ENCODE data around the gene CARD11.
"Not testable (repeated sequence)": the region's sequence is repeated elsewhere in the genome, so short reads cannot be mapped to it uniquely, and the experiment has no call there.

The CARD11 gene

GRCh38 chr7:3041986-3042675, 1.5 kb downstream of the CARD11 start:
- no peak for TF ChIP-seq CTCF (conservative IDR thresholded peaks at IDR 0.05)
- H3K27ac ChIP-seq, result no peak overlapping the region

- TF ChIP-seq CTCF (conservative IDR thresholded peaks at IDR 0.05), result no peak
- H3K27ac ChIP-seq, result no peak overlapping the region
Observed at GRCh38 chr7:3039787-3040186, 3.9 kb downstream of the CARD11 start.

- not testable (repeated sequence) for H3K27ac ChIP-seq
Observed at GRCh38 chr7:3038011-3038410, 5.7 kb downstream of the CARD11 start.

- H3K27ac ChIP-seq, result no peak overlapping the region
- no peak for TF ChIP-seq CTCF (conservative IDR thresholded peaks at IDR 0.05)
Observed at GRCh38 chr7:3037259-3037658, 6.4 kb downstream of the CARD11 start.

GRCh38 chr7:3034591-3035150, 9.0 kb downstream of the CARD11 start:
- no peak overlapping the region for H3K27ac ChIP-seq
- TF ChIP-seq CTCF (conservative IDR thresholded peaks at IDR 0.05), result no peak

- TF ChIP-seq CTCF (conservative IDR thresholded peaks at IDR 0.05), result no peak
- no peak overlapping the region for H3K27ac ChIP-seq
Observed at GRCh38 chr7:3033581-3033980, 10.1 kb downstream of the CARD11 start.

- no peak overlapping the region for H3K27ac ChIP-seq
- TF ChIP-seq CTCF (conservative IDR thresholded peaks at IDR 0.05), result no peak
Observed at GRCh38 chr7:3033136-3033535, 10.5 kb downstream of the CARD11 start.

- no peak for TF ChIP-seq CTCF (conservative IDR thresholded peaks at IDR 0.05)
Observed at GRCh38 chr7:3032256-3032655, 11.4 kb downstream of the CARD11 start.

More at GRCh38 chr7:3032256-3032655, 11.4 kb downstream of the CARD11 start:
- no peak overlapping the region for H3K27ac ChIP-seq

Measured in VCaP (cell line).